Esophagus muscularis mucosa (tissue), 4 donors: ENCODE measurements around the gene CLSTN1.

Experiments
- EP300 ChIP-seq: sonication (generic); formaldehyde crosslinking; IDR thresholded peaks from one replicate; pipeline ENCODE4 v1.6.1; 2017; ENCODE audit warnings: antibody characterized with exemption
- POLR2A ChIP-seq: fragments of 450-650 bp; IDR thresholded peaks from one replicate; pipeline ENCODE4 v1.6.1; 2017; ENCODE audit warnings: antibody characterized with exemption, moderate library complexity, mild to moderate bottlenecking, low read depth
- TF ChIP-seq, protein P1 (sequence below), 3 experiments: fragments of 200-600 bp in 2 of 3; fragments of 450-650 bp in 1 of 3; sonication (generic) in 2 of 3; IDR thresholded peaks; one replicate each; pipeline ENCODE4 v1.5.1; 2017 to 2019; ENCODE audit warnings: antibody characterized with exemption in 3 of 3, mild to moderate bottlenecking in 2 of 3, moderate library complexity in 1 of 3

DNA sequence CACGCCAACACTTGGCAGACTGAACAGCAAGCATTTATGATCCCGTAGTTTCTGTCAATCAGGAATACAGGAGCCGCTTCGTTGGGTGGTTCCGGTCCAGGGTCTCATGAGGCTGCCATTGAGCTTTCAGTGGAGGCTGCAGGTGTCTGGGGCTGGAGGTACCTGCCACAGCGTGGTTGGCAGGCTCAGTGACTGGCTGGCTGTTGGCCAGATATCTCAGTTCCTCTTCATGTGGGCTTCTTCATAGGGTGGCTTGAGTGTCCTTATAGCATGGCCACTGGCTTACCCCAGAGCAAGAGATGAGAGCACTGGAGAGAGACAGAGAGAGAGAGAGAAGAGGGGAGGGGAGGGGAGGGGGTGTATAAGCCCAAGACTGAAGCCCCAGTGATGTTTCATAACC is 142.9 kb downstream of the CLSTN1 start:
- TF ChIP-seq, protein P1, sequence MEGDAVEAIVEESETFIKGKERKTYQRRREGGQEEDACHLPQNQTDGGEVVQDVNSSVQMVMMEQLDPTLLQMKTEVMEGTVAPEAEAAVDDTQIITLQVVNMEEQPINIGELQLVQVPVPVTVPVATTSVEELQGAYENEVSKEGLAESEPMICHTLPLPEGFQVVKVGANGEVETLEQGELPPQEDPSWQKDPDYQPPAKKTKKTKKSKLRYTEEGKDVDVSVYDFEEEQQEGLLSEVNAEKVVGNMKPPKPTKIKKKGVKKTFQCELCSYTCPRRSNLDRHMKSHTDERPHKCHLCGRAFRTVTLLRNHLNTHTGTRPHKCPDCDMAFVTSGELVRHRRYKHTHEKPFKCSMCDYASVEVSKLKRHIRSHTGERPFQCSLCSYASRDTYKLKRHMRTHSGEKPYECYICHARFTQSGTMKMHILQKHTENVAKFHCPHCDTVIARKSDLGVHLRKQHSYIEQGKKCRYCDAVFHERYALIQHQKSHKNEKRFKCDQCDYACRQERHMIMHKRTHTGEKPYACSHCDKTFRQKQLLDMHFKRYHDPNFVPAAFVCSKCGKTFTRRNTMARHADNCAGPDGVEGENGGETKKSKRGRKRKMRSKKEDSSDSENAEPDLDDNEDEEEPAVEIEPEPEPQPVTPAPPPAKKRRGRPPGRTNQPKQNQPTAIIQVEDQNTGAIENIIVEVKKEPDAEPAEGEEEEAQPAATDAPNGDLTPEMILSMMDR (IDR thresholded peaks at IDR 0.05): no peak
- TF ChIP-seq POLR2A: no peak
- no peak for TF ChIP-seq EP300
